Cardiac muscle cell (in vitro differentiated cells and primary cell): ENCODE data around the gene C1S. TPM values are rescaled to one million over a fixed set of nuclear protein-coding genes. Genes with fewer than 3 reads are reported as not detected.

Source experiments
- DNase-seq, 2 donors: peaks; one replicate each; pipeline versions ENCODE4 v3.0.0 to v3.0.0-alpha.2; 2010 to 2017; ENCODE audit warnings: low read depth in 1 of 2, low spot score in 1 of 2
- H3K27ac ChIP-seq: fragments of 200-600 bp; sonication (generic); 2 replicates; pipeline ENCODE4 v1.5.1; 2016
- H3K27me3 ChIP-seq: fragments of 200-600 bp; sonication (generic); 2 replicates; pipeline ENCODE4 v1.6.0; 2016; ENCODE audit warnings: control low read depth
- H3K36me3 ChIP-seq: fragments of 200-600 bp; sonication (generic); 2 replicates; pipeline ENCODE4 v1.5.1; 2016; ENCODE audit warnings: control low read depth
- H3K4me1 ChIP-seq: fragments of 200-600 bp; sonication (generic); 2 replicates; pipeline ENCODE4 v1.8.1; 2017; ENCODE audit warnings: low read depth, mild to moderate bottlenecking, mixed run types
- H3K4me3 ChIP-seq: fragments of 200-600 bp; sonication (generic); 2 replicates; pipeline ENCODE4 v1.5.1; 2016; ENCODE audit warnings: mild to moderate bottlenecking
- H3K9me3 ChIP-seq: fragments of 200-600 bp; sonication (generic); 2 replicates; pipeline ENCODE4 v1.5.1; 2017; ENCODE audit warnings: low read depth, mild to moderate bottlenecking, control low read depth
- polyA plus RNA-seq: library from polyadenylated mRNA; unstranded; fragments of >200 nt; fragmentation: Nextera tagmentation; extraction: Ambion mirVana; gene quantifications from 2 replicates; pipeline ENCODE4 v1.2.1, GENCODE V29; 2016
- total RNA-seq: library from RNA; depleted of rRNA; stranded (reverse); fragments of >200 nt; gene quantifications from 2 replicates; pipeline ENCODE4 v1.2.3, GENCODE V29; 2016
- TF ChIP-seq, protein P1 (sequence below): IDR thresholded peaks from 2 replicates; pipeline ENCODE4 v1.5.1; 2012; ENCODE audit warnings: low read depth, mild to moderate bottlenecking, low read length

Gene C1S
- total and polyA plus RNA-seq, 2 experiments from 2014 or later: 5.0 to 7.3 TPM

DNA sequence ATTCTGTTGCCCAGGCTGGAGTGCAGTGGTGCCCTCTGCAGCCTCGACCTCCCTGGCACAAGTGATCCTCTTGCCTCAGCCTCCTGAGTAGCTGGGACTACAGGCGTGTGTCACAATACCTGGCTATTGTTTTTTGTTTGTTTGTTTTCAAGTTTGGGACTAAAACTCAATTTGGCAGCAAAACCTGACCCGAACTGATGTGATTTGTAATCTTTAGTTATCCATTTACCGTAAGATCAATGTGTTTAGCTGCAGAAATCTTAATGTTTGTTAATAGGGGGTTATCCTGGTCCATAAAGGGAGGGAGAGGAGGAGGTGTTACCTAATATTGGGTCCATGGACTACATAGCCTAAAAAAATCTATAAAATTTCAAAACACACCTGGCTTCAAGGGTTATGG, 738 bp upstream of the C1S start:
- H3K4me1 ChIP-seq: peaks cover 3% of the 10 kb centered on the region
- H3K9me3 ChIP-seq: no peaks in the 10 kb centered on the region
- H3K27ac ChIP-seq: no peak overlapping the region
- DNase-seq: no peak
- TF ChIP-seq, protein P1, sequence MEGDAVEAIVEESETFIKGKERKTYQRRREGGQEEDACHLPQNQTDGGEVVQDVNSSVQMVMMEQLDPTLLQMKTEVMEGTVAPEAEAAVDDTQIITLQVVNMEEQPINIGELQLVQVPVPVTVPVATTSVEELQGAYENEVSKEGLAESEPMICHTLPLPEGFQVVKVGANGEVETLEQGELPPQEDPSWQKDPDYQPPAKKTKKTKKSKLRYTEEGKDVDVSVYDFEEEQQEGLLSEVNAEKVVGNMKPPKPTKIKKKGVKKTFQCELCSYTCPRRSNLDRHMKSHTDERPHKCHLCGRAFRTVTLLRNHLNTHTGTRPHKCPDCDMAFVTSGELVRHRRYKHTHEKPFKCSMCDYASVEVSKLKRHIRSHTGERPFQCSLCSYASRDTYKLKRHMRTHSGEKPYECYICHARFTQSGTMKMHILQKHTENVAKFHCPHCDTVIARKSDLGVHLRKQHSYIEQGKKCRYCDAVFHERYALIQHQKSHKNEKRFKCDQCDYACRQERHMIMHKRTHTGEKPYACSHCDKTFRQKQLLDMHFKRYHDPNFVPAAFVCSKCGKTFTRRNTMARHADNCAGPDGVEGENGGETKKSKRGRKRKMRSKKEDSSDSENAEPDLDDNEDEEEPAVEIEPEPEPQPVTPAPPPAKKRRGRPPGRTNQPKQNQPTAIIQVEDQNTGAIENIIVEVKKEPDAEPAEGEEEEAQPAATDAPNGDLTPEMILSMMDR: no peak
- H3K36me3 ChIP-seq: no peaks in the 10 kb centered on the region
- H3K27me3 ChIP-seq: no peaks in the 10 kb centered on the region
- no peak overlapping the region for H3K4me3 ChIP-seq

DNA sequence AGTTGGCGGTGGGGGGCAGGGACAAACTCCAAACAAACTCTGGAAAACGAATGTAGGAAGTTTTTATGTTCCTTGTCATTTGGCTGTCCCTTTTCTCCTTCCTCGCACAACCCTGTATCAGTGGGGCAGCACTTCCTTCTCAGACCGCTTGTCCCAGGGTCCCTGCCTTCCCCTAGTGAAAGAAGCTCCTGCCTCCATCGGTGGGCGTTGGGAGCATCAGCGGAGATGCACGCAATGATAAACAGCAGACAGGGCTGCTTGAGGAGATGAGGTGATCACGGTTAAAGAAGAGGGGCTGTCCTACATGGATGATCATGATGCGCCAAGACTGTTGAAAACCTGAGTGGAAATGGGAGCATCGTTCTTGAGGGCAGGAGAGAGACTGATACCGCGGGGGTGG, 620 bp downstream of the C1S start:
- Histone ChIP-seq H3K4me1 (peaks cover 3% of the 10 kb centered on the region), H3K9me3 (no peaks in the 10 kb centered on the region), H3K36me3 (no peaks in the 10 kb centered on the region), H3K27ac (no peak overlapping the region), H3K4me3 (no peak overlapping the region), H3K27me3 (no peaks in the 10 kb centered on the region)
- TF ChIP-seq, protein P1: no peak
- no peak for DNase-seq

DNA sequence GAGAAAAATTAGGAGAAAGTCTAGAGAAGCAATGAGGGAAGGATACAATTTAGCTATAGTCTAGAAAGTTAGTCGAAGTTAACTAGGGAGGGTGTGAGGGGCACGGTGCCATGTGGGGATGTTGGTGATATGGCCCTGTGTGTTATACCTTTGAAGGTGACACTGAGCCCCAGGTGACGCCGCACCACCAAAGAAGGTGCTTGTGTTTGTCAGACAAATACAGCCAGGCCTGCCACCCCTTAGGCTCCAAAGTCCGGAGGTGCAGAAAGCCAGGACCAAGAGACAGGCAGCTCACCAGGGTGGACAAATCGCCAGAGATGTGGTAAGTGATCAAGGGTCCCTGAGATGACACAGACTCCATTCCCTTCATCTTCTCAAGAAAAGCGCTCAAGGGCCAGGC, 1.1 kb downstream of the C1S start:
- Histone ChIP-seq H3K9me3 (no peaks in the 10 kb centered on the region), H3K4me3 (no peak overlapping the region), H3K27ac (no peak overlapping the region), H3K36me3 (no peaks in the 10 kb centered on the region), H3K27me3 (no peaks in the 10 kb centered on the region), H3K4me1 (peaks cover 3% of the 10 kb centered on the region)
- TF ChIP-seq, protein P1: no peak
- no peak for DNase-seq

DNA sequence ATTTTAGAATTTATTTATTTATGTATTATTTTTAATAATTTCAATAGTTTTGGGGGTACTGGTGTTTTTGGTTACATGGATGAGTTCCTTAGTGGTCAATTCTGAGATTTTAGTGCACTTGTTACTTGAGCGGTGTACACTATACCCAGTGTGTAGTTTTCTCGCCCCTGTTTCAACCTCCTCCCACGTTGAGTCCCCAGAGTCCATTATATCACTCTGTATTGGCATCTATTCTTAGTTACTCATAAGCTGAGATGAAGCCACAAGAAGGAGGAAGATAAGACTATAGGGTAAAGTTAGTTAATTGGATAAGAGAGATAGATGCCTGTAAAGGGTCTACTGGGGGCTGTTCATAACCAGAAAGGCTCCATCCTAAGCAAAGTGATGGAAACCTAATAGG, 4.0 kb downstream of the C1S start:
- H3K27me3 ChIP-seq: no peaks in the 10 kb centered on the region

DNA sequence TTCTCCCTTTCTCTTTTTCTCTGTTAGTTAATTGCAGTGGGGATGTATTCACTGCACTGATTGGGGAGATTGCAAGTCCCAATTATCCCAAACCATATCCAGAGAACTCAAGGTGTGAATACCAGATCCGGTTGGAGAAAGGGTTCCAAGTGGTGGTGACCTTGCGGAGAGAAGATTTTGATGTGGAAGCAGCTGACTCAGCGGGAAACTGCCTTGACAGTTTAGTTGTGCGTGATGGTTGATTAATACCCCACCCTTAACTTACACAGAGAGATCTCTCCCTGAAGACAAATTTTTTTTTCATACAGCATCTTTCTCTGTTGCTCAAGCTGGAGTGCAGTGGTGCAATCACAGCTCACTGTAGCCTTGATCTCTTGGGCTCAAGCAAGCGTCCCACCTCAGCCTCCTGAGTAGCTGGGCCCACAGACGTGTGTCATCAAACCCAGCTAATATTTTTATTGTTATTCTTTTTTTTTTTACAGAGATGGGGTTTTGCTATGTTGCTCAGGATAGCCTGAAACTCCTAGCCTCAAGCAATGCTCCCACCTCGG, 4.6 kb downstream of the C1S start:
- no peak overlapping the region for H3K4me3 ChIP-seq
- no peaks in the 10 kb centered on the region for H3K9me3 ChIP-seq
- TF ChIP-seq, protein P1: no peak
- DNase-seq: no peak
- H3K4me1 ChIP-seq: peaks cover 5% of the 10 kb centered on the region
- H3K27ac ChIP-seq: no peak overlapping the region
- H3K27me3 ChIP-seq: no peaks in the 10 kb centered on the region
- no peaks in the 10 kb centered on the region for H3K36me3 ChIP-seq

More for the DNA sequence above, 4.0 kb downstream of the C1S start:
- H3K4me3 ChIP-seq: no peak overlapping the region
- H3K36me3 ChIP-seq: no peaks in the 10 kb centered on the region
- H3K9me3 ChIP-seq: no peaks in the 10 kb centered on the region
- H3K4me1 ChIP-seq: peaks cover 5% of the 10 kb centered on the region
- TF ChIP-seq, protein P1: no peak
- no peak overlapping the region for H3K27ac ChIP-seq
- no peak for DNase-seq
